GM19351 (cell line): Measurements from ENCODE around the gene CMTR1.

ENCODE experiments used
- ATAC-seq: cut with Tn5 transposase; IDR thresholded peaks from one replicate; pipeline ENCODE4 v1.9.1; 2021; ENCODE audit warnings: mild to moderate bottlenecking, moderate library complexity; ENCODE audit not compliant: unreplicated experiment

The CMTR1 gene

DNA sequence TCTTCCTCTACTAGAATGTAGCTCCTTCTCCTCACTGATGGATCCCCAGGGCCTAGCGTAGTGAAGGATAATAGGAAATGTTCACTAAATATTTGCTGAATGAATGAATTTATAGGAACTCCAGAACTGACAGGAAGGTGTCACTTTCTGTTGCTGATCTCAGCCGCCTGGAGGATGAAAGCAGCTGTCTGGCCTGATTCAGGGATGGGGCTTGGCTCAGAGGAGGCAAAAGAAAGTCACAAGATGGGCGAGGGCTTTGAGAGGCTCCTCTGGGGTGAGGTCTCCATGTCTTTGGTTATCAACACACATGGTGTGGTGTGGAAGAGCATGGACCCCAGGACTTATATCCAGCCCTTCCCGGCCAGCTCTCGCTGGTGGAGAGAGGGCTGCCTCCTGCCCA lies 78.2 kb downstream of the CMTR1 start:
- ATAC-seq: no peak

DNA sequence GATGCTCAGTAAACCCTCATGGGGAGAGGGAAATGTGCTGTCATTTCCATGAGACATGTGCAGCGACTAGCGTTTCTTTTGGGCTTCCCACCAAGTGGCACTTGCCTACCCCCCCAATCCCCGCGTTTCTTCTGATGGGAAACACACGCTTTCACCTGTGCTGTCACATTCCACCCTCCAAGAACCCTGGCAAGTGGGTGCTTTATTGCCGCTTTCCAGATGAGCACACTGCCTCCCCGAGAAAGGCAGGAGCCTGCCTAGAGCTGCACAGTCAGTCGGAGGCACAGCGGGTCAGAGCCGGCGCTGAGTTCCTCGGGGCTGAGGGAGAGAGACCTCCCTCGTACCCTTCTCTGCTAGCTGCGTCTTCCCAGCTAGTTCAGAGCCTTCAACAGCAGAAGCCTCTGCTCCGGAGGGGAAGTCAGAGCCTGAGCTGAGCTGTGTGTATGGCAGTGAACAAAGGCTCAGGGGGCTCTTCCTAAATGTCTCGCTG lies 78.9 kb downstream of the CMTR1 start:
- no peak for ATAC-seq

- ATAC-seq: no peak
These were observed 79.5 kb downstream of the CMTR1 start for GRCh38 chr6:37512400-37513011.

- ATAC-seq: no peak
These were observed 80.1 kb downstream of the CMTR1 start for GRCh38 chr6:37513155-37513554.

DNA sequence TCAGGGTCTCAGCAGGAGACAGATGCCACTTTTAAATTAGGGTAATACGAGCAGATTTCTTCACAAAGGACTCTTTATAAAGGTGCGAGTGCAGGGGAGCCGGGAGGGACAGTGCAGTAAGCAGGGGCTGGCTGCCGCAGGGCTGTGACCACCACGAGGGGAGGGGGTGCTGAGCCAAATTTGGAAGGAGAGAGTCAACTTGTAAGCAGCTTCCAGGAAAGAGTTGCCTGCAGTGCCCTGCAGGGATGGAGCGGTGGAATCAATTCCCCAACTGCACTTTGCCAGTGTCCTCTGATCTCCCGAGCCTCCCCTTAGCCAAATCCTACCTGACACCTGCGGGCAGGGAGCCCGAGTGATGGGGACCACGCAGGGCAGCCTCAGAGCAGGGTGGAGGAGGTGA lies 80.6 kb downstream of the CMTR1 start:
- no peak for ATAC-seq

- ATAC-seq: no peak
These were observed 81.3 kb downstream of the CMTR1 start for GRCh38 chr6:37514321-37514771.

- no peak for ATAC-seq
These were observed 81.8 kb downstream of the CMTR1 start for GRCh38 chr6:37514837-37515236.

GRCh38 chr6:37515712-37516075 lies 82.7 kb downstream of the CMTR1 start:
- no peak for ATAC-seq

DNA sequence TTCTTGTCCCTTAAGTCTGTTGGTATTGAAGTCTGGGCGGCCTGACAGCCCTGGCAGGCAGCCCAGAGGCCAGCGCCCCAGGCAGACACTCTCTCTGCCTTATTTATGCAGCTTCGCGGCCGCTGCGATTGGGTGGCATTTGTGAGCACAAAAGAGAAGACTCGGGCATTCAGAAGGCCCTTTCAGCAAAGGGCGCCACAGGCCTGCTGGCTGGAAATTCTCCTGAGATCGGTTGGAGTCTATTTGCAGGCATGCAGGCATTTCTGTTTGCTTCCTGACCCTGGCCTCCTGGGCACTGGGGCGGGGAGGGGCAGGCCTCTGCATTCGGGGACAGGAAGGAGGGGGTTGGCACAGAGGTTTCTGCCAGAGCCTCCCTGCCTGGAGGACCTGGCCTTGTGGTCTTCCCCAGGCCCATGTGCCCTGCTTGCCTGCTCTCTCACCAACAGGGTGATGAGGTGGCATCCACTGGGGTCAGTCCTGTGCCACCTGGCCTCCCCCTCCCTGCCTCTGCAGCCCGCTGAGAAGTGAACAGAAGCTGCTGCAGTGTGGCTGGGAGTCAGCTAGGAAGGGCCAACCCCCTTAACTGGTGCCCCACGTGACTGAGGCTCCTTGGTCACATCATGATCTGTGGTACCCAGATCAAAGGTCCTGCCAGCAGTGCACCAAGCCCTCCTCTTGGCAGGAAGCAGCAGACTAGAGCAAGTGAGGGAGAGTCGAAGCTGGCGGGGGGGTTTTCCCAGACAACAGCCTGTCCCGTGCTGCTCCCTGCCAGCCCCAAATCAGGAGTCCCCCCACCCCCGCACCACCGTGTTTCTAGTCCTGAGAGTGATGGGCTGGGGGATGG lies 83.3 kb downstream of the CMTR1 start:
- ATAC-seq: peak; percentile 58

DNA sequence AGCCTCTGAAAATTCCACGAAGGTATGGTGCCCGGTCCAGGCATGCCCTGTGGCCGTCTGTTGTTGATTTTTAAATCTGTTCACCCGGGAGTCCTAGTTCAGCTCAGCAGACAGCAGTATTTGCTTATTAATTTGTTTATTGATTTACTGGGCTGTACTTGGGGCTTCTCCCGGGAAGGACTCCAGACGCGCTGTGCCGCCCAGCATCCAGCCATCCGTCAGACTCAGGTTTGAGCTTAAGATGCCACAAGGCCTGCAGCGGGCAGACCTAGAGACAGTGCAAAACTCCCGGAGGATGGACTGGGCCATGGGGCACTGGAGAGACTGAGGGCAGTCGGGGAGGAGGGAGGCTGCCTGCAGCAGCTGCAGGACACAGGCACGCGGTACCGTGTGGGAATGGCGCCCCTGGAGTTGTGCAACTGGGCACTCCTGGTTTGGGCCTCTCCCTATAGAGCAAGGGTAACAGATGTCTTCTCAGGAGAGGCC lies 83.9 kb downstream of the CMTR1 start:
- ATAC-seq: no peak

DNA sequence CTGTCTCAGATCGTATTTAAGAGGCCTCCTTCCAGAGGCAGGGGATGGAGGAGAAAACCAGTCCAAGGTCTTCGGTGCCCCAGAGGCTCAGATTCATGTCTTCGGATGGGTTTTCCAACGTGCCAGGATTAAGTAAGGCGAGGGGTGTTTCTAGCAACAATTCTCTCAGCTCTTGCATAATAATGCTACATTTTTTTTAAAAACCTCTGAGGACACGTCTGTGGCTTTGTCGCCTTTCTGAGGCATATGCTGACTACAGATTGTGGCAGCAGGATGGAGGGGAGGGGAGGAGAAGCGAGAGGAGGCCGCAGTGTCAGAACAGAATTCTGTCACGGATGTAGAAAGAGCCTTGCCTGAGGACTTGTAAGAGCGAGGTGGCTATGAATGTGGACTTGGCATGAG lies 84.4 kb downstream of the CMTR1 start:
- ATAC-seq: no peak

- no peak for ATAC-seq
These were observed 85.1 kb downstream of the CMTR1 start for GRCh38 chr6:37518116-37518515.

DNA sequence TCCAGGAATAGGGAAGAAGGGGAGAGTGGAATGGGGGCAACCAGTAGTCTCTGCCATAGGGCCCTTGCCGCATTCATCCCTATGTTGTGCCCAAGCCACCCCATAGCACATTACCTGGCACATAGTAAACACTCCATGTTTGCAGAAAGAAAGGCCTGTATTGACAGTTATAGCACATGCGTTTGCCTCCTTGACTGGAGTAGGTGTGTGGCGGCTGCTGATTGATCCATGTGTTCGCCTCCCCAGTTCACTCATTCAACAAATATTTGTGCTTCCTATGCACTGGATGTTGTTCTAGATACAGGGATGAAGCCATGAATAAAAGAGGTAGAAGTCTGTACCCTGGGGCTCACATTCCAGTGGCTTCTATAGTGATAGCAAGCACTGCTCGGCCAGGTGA lies 86.4 kb downstream of the CMTR1 start:
- no peak for ATAC-seq

- ATAC-seq: no peak
These were observed 87.9 kb downstream of the CMTR1 start for GRCh38 chr6:37520926-37521325.

DNA sequence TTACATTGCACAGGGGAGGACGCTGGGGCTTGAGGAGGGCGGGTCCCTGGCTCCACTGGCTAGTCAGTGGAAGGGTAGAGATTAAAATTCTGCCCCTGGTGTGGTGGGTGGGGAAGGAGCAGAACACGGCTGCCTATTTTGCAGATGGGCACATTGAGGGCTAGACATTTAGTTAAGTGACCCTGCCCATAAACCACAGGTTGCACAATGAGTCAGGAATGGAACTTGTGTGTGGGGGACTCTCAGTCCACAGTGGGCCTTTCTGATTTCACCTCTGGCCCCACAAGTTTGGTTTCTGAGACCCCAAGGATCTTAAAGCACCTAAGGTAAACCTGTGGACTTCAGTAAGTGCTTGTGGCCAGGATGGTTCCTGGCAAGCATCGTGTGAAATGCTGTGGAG lies 88.7 kb downstream of the CMTR1 start:
- ATAC-seq: peak; percentile 50

DNA sequence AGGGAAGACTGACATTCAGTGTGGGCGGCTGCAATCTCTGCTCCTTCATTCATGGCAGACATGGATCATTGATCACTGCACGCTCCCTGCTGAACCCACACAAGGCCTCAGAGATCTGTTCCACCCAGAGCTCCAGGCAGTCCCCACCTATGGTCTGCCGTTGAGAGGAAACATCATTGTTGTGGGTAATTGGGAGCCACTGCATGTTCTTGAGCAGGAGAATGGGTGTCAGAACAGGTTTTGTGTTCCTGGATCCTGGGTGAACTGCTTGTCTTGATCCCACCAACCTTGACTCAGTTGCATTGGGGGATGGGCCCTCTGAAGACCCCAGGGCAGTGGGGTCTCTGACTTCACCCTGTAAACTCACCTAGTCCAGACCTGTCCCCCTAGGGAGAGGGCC lies 89.8 kb downstream of the CMTR1 start:
- no peak for ATAC-seq

- ATAC-seq: no peak
These were observed 90.4 kb downstream of the CMTR1 start for GRCh38 chr6:37523412-37523811.

DNA sequence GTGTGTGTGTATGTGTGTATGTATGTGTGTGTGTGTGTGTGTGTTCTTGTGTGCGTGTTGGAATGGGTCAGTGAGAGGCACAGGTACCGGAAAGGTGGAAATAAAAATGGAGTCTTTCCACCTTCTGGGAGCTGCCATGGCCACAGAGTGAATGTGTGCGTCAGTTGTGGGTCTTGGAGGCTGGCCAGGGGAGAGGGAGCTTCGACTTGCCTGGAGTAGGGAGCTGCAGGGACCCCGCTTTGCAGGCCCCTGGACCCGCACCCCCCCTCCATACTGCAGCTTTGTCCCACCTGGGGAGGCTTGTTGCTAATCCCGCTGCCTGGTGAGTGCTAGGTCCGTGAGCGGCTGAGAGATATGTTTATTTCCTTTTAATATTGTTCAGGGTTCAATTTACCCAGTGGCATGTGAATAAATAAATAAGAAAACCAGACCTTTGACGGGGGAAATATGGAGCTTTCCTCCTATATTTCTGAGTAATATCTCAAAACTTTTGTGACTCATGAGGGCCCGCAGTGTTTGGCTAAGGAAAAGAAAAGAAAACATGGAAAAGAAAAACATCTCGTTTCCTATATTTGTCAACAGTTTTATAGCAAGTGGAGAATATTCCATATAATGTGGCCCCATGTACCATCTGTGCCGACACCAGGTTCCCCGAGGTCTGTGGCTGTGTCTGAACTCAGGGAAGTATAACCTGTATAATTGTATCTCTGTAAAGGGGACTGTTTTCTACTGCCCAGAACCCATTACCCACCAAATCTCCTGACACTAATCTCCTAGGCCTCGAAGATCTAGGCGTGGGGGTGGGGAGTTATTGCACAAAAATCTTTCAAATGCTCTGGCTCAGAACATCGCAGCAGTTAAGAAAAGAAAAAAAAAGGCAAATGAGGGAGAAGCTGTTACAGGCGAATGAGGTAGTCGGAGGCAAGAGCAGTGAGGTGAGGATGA lies 91.3 kb downstream of the CMTR1 start:
- no peak for ATAC-seq

DNA sequence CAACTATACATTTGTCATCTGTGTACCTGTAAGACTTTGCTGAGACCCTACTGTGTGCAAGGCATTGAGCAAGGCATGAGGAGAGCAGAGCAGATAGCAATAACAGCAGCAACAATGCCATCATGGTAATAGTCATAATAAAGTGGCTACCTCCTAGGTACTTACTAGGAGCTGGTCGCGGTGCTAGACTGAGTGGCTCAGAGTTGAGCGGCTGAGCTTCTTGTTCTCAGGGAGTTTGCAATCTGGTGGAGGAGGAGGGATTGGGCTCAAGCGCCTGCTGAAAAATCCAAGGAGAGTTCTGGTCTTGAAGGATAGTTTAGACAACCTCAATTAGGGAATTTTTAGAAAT lies 91.9 kb downstream of the CMTR1 start:
- no peak for ATAC-seq

DNA sequence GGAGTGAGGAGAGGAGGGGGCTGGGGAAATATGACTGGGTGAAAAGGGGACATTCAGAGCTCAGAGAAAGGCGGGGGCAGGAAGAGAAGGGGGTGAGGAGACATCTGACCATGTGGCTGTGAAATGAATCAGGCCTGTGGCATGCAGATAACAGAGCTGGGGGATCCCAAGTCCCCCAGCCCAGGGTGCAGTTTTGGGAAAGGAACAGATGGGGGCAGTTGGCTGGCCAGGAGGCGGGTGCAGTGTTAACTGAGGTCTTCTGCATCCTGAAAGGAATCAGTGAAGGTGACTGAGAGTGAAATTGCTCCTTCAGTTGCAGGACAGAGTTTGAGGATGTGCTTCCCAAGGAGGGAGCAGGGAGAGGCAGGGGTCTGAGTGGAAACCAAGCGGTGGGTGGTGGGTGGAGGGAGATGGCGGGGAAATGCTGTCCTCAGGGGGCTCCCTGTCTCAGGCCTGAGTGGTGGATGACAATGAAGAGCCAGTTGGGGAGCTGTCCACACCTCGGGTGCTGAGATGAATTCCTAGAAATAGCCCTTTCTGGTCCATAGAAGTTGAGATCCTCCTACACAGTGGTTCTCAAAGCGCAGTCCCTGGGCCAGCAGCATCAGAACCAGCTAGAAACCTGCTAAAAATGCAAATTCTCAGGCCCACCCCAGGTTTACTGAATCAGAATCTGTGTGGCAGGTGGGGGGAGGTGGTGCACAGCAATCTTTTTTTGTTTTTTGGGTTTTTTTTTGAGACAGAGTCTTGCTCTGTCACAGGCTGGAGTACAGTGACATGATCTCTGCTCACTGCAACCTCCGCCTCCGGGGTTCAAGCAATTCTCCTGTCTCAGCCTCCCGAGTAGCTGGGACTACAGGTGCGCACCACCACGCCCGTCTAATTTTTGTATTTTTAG lies 92.7 kb downstream of the CMTR1 start:
- ATAC-seq: no peak
